ACC112 (cell line): ENCODE data around the gene ERN1.
"Not testable (repeated sequence)": the region's sequence is repeated elsewhere in the genome, so short reads cannot be mapped to it uniquely, and the experiment has no call there.

Experiments
- H2AFZ ChIP-seq: fragments of 200-600 bp; sonication (generic); one replicate; pipeline ENCODE4 v1.6.0; 2017; ENCODE audit warnings: antibody characterized with exemption, low read length; ENCODE audit not compliant: unreplicated experiment
- H3K27ac ChIP-seq: fragments of 200-600 bp; sonication (generic); 2 replicates; pipeline ENCODE4 v1.5.1; 2014; ENCODE audit warnings: low read depth, mild to moderate bottlenecking, antibody characterized with exemption, low read length, moderate library complexity
- H3K27me3 ChIP-seq: fragments of 200-600 bp; sonication (generic); 2 replicates; pipeline ENCODE4 v1.6.1; 2014; ENCODE audit warnings: mild to moderate bottlenecking, antibody characterized with exemption, low read length, moderate library complexity, mixed read lengths; ENCODE audit not compliant: insufficient read depth
- H3K36me3 ChIP-seq: fragments of 200-600 bp; sonication (generic); 2 replicates; pipeline ENCODE4 v1.6.1; 2016; ENCODE audit warnings: mild to moderate bottlenecking, antibody characterized with exemption, low read length, moderate library complexity, mixed read lengths; ENCODE audit not compliant: insufficient read depth
- H3K4me1 ChIP-seq: fragments of 200-600 bp; sonication (generic); one replicate; pipeline ENCODE4 v1.6.1; 2016; ENCODE audit warnings: low read length, mixed read lengths; ENCODE audit not compliant: insufficient read depth, unreplicated experiment, control insufficient read depth
- H3K4me3 ChIP-seq: fragments of 200-600 bp; sonication (generic); 2 replicates; pipeline ENCODE4 v1.5.1; 2014; ENCODE audit warnings: mild to moderate bottlenecking, low read depth, low read length
- H3K79me2 ChIP-seq: fragments of 200-600 bp; sonication (generic); one replicate; pipeline ENCODE4 v1.6.0; 2016; ENCODE audit warnings: low read length; ENCODE audit not compliant: control insufficient read depth, unreplicated experiment, insufficient read depth

The ERN1 gene

GRCh38 chr17:64129765-64130558, at the start of gene ERN1:
ERN1 (minus strand) TSS chr17:64130144; CDS start chr17:64130029, 115 bp downstream.
- peaks cover 31% of the 10 kb centered on the region for H3K4me1 ChIP-seq
- no peaks in the 10 kb centered on the region for H3K36me3 ChIP-seq
- H3K27me3 ChIP-seq, result no peaks in the 10 kb centered on the region
- H3K27ac ChIP-seq, result peak within 1 kb of the TSS; percentile 79
- H3K79me2 ChIP-seq, result peaks cover 36% of the 10 kb centered on the region
- peak within 1 kb of the TSS; percentile 89 for H3K4me3 ChIP-seq
- peak within 1 kb of the TSS; percentile 35 for H2AFZ ChIP-seq

- H3K4me3 ChIP-seq, H2AFZ ChIP-seq, H3K79me2 ChIP-seq, H3K36me3 ChIP-seq, H3K27ac ChIP-seq, H3K27me3 ChIP-seq: not testable (repeated sequence)
- H3K4me1 ChIP-seq, result peaks cover 17% of the 10 kb centered on the region
These were observed 49.1 kb upstream of the ERN1 start for GRCh38 chr17:64179024-64179423.

GRCh38 chr17:64178011-64178825, 48.3 kb upstream of the ERN1 start:
- Histone ChIP-seq H3K79me2 (no peaks in the 10 kb centered on the region), H3K27me3 (no peaks in the 10 kb centered on the region), H3K4me3 (no peak overlapping the region), H2AFZ (no peak overlapping the region), H3K4me1 (peaks cover 14% of the 10 kb centered on the region), H3K36me3 (0 out of 2 replicates have a peak, but pooled peaks cover 4% of the 10 kb centered on the region), H3K27ac (no peak overlapping the region)

GRCh38 chr17:64177311-64178010, 47.5 kb upstream of the ERN1 start:
- H3K79me2 ChIP-seq, result no peaks in the 10 kb centered on the region
- H3K36me3 ChIP-seq, result 0 out of 2 replicates have a peak, but pooled peaks cover 4% of the 10 kb centered on the region
- peaks cover 14% of the 10 kb centered on the region for H3K4me1 ChIP-seq
- no peak overlapping the region for H3K27ac ChIP-seq
- no peak overlapping the region for H2AFZ ChIP-seq
- H3K4me3 ChIP-seq, result no peak overlapping the region
- no peaks in the 10 kb centered on the region for H3K27me3 ChIP-seq

- peaks cover 14% of the 10 kb centered on the region for H3K4me1 ChIP-seq
These were observed 46.6 kb upstream of the ERN1 start for GRCh38 chr17:64176556-64176955.

GRCh38 chr17:64174686-64175456, 44.9 kb upstream of the ERN1 start:
- Histone ChIP-seq H3K36me3 (0 out of 2 replicates have a peak, but pooled peaks cover 4% of the 10 kb centered on the region), H2AFZ (no peak overlapping the region), H3K27me3 (no peaks in the 10 kb centered on the region), H3K27ac (no peak overlapping the region; the same call in 1 of the 2 replicates), H3K79me2 (no peaks in the 10 kb centered on the region), H3K4me1 (peaks cover 6% of the 10 kb centered on the region), H3K4me3 (no peak overlapping the region)

More at GRCh38 chr17:64176556-64176955, 46.6 kb upstream of the ERN1 start:
- H3K36me3 ChIP-seq, result 0 out of 2 replicates have a peak, but pooled peaks cover 4% of the 10 kb centered on the region
- no peak overlapping the region for H2AFZ ChIP-seq
- H3K27ac ChIP-seq, result no peak overlapping the region
- no peaks in the 10 kb centered on the region for H3K79me2 ChIP-seq
- H3K27me3 ChIP-seq, result no peaks in the 10 kb centered on the region
- no peak overlapping the region for H3K4me3 ChIP-seq

GRCh38 chr17:64173646-64174045, 43.7 kb upstream of the ERN1 start:
- Histone ChIP-seq H2AFZ (no peak overlapping the region), H3K27ac (no peak overlapping the region), H3K27me3 (no peaks in the 10 kb centered on the region), H3K4me3 (no peak overlapping the region), H3K4me1 (peaks cover 4% of the 10 kb centered on the region), H3K36me3 (0 out of 2 replicates have a peak, but pooled peaks cover 1% of the 10 kb centered on the region), H3K79me2 (no peaks in the 10 kb centered on the region)

- no peak overlapping the region for H3K27ac ChIP-seq
- H2AFZ ChIP-seq, result no peak overlapping the region
- no peaks in the 10 kb centered on the region for H3K36me3 ChIP-seq
- no peaks in the 10 kb centered on the region for H3K79me2 ChIP-seq
- H3K27me3 ChIP-seq, result no peaks in the 10 kb centered on the region
- peaks cover 4% of the 10 kb centered on the region for H3K4me1 ChIP-seq
- no peak overlapping the region for H3K4me3 ChIP-seq
These were observed 42.6 kb upstream of the ERN1 start for GRCh38 chr17:64172510-64172909.

GRCh38 chr17:64171041-64171440, 41.1 kb upstream of the ERN1 start:
- Histone ChIP-seq H3K36me3 (no peaks in the 10 kb centered on the region), H3K4me1 (peaks cover 4% of the 10 kb centered on the region), H3K79me2 (no peaks in the 10 kb centered on the region), H3K27me3 (no peaks in the 10 kb centered on the region), H3K27ac (no peak overlapping the region), H3K4me3 (no peak overlapping the region), H2AFZ (no peak overlapping the region)

- Histone ChIP-seq H3K79me2 (no peaks in the 10 kb centered on the region), H3K4me1 (peaks cover 4% of the 10 kb centered on the region), H3K36me3 (no peaks in the 10 kb centered on the region), H2AFZ (no peak overlapping the region), H3K27me3 (no peaks in the 10 kb centered on the region), H3K27ac (no peak overlapping the region), H3K4me3 (no peak overlapping the region)
These were observed 40.3 kb upstream of the ERN1 start for GRCh38 chr17:64170286-64170685.
